Keratinocyte (primary cell): ENCODE data around the gene GDNF. TPM values are rescaled to one million over a fixed set of nuclear protein-coding genes. Genes with fewer than 3 reads are reported as not detected.

Source experiments
- DNase-seq: peaks from one replicate; pipeline ENCODE4 v3.0.0-alpha.2; 2011; ENCODE audit warnings: low read depth, missing footprints, low spot score
- FAIRE-seq: peaks from 2 replicates; lab custom pipeline; 2011; peaks lifted over from hg19 to GRCh38; lab: Jason Lieb, UNC
- H2AFZ ChIP-seq: 2 replicates; pipeline ENCODE4 v1.6.0; 2012; ENCODE audit warnings: low read length, control low read depth, inconsistent platforms; ENCODE audit not compliant: control insufficient read depth
- H3K27ac ChIP-seq: 2 replicates; pipeline ENCODE4 v1.5.1; 2011; ENCODE audit warnings: low read length; ENCODE audit not compliant: control insufficient read depth, insufficient read depth
- H3K27me3 ChIP-seq: 3 replicates; pipeline ENCODE4 v1.6.0; 2011; ENCODE audit warnings: low read length; ENCODE audit not compliant: control insufficient read depth, insufficient read depth; ENCODE audit errors: extremely low read depth
- H3K36me3 ChIP-seq, 2 experiments: 2 replicates in 1 of 2; 3 replicates in 1 of 2; pipeline ENCODE4 v1.5.1; 2011; ENCODE audit warnings: low read length in 2 of 2, mild to moderate bottlenecking in 1 of 2; ENCODE audit not compliant: control insufficient read depth in 2 of 2, insufficient read depth in 2 of 2; ENCODE audit errors: extremely low read depth in 1 of 2
- H3K4me1 ChIP-seq: 3 replicates; pipeline ENCODE4 v1.5.1; 2011; ENCODE audit warnings: low read length; ENCODE audit not compliant: control insufficient read depth, insufficient read depth; ENCODE audit errors: extremely low read depth
- H3K4me2 ChIP-seq: 3 replicates; pipeline ENCODE4 v1.6.0; 2011; ENCODE audit warnings: low read depth, low read length; ENCODE audit not compliant: control insufficient read depth, insufficient read depth; ENCODE audit errors: extremely low read depth
- H3K4me3 ChIP-seq, 3 experiments: fragments of 200-600 bp in 1 of 3; sonication (generic) in 1 of 3; 2 replicates in 2 of 3; 3 replicates in 1 of 3; pipeline ENCODE4 v1.5.1; 2011 to 2016; ENCODE audit warnings: low read length in 3 of 3, mild to moderate bottlenecking in 3 of 3, control low read depth in 2 of 3, inconsistent platforms in 1 of 3, low read depth in 1 of 3, mixed read lengths in 1 of 3, mixed run types in 1 of 3, moderate library complexity in 1 of 3; ENCODE audit not compliant: control insufficient read depth in 2 of 3, insufficient read depth in 2 of 3; ENCODE audit errors: extremely low read depth in 1 of 3
- H3K79me2 ChIP-seq: 2 replicates; pipeline ENCODE4 v1.6.0; 2012; ENCODE audit warnings: low read length; ENCODE audit not compliant: control insufficient read depth, insufficient read depth
- H3K9ac ChIP-seq: 3 replicates; pipeline ENCODE4 v1.6.0; 2011; ENCODE audit warnings: low read length; ENCODE audit not compliant: control insufficient read depth, insufficient read depth; ENCODE audit errors: extremely low read depth
- H3K9me1 ChIP-seq: 3 replicates; pipeline ENCODE4 v1.6.0; 2011; ENCODE audit warnings: low read length; ENCODE audit not compliant: control insufficient read depth, insufficient read depth; ENCODE audit errors: extremely low read depth
- H3K9me3 ChIP-seq: 2 replicates; pipeline ENCODE4 v1.5.1; 2012; ENCODE audit warnings: low read depth, low read length; ENCODE audit not compliant: control insufficient read depth
- H4K20me1 ChIP-seq: 3 replicates; pipeline ENCODE4 v1.6.0; 2011; ENCODE audit warnings: low read length; ENCODE audit not compliant: control insufficient read depth, insufficient read depth; ENCODE audit errors: extremely low read depth
- EZH2 ChIP-seq: IDR thresholded peaks from one replicate; pipeline ENCODE4 v1.6.1; 2012; ENCODE audit warnings: inconsistent platforms, mild to moderate bottlenecking, low read length, moderate library complexity
- dilution Hi-C: fragments of 300-500 bp; cut with MboI; formaldehyde crosslinking; loops from one replicate; pipeline ENCODE4 v1.7.0; 2020; ENCODE audit warnings: low sequenced_read_pairs; ENCODE audit not compliant: extremely low pct_ligation_motif_present
- polyA plus RNA-seq, 5 experiments: library from polyadenylated mRNA; depleted of rRNA in 3 of 5; stranded (reverse) in 3 of 5; stranded (forward) in 1 of 5; unstranded in 1 of 5; fragments of >200 nt; gene quantifications; 1 replicate in 1 of 5; 2 replicates in 3 of 5; 3 replicates in 1 of 5; pipeline versions ENCODE4 v1.2.1 to v1.2.3, GENCODE V29; 2011 to 2012; ENCODE audit warnings: missing spikeins in 2 of 5, low read depth in 1 of 5, low replicate concordance in 1 of 5
- TF ChIP-seq, protein P1 (sequence below), 3 experiments: IDR thresholded peaks in 1 of 3; conservative IDR thresholded peaks in 1 of 3; optimal IDR thresholded peaks in 1 of 3; 2 replicates in 2 of 3; 3 replicates in 1 of 3; pipeline versions ENCODE3 to v1.5.1; 2011; ENCODE audit warnings: low read length in 3 of 3, mild to moderate bottlenecking in 3 of 3, moderate library complexity in 2 of 3, control low read depth in 1 of 3, inconsistent platforms in 1 of 3; ENCODE audit not compliant: insufficient read depth in 2 of 3; ENCODE audit errors: extremely low read depth in 1 of 3

GDNF gene
- polyA plus RNA-seq, 1 donor (not counting 4 experiments of a cell fraction or from before 2014, with no cell fraction given): 2.4 TPM

DNA sequence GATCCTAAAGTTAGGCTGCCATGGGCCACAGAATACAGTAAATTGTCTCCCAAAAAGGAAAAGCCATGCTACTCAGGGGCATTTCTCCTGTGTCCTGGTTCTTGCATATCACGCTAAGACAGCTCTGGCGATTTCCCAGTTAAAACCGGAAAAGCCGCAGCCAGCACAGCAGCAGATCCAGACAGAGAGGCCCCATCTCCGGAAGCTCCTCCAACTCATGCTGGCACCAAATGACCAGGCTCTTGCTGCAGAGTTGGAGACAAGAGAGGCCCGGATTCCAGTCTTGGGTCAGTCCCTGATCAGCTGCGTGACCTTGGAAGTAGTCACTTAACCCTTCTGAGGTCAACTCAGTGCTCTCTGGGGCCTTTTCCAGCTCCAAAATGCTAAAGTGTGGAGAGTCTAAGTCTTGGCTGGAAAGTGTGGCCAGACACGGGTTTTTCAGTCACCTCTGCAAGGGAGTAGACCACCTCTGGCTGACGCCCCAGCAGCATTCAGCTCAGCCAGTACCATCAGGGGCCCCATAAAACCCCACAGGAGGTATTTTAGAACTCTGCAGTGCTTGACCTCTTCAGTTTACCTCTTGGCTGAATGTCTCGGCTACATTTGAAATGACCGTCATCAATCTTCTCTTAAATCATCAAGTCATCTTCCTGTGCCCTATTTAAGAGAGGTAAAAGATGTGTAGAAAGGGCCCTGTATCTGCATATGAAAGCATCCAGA lies 16.2 kb downstream of the GDNF start:
- dilution Hi-C loops: no loop called here

DNA sequence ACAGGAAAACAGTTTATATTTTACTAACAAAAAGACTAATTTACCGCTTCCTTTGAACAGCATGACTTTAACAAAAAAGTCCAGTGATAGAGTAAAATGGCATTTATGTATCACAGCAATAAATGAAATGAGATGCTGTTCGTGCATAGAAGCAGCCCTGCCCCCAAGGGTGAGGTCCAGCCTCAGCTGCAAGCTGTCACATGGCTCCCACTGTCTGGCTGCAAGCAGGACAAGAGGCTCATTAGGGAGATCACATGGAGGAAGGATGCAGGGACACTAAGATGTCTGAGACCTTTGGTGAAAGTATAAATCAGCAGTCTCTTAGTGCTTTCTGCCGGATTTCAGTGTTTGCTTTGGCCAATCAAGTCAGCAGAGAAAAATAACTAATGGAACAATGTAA lies 23.0 kb downstream of the GDNF start:
- Histone ChIP-seq H3K79me2 (no peaks in the 10 kb centered on the region), H3K4me1 (peaks cover 12% of the 10 kb centered on the region), H3K36me3 (peaks cover 0 to 9% of the 10 kb centered on the region in 2 experiments), H3K9me1 (no peaks in the 10 kb centered on the region), H3K4me3 (no peak overlapping the region), H3K27ac (no peak overlapping the region), H3K4me2 (no peak overlapping the region), H4K20me1 (no peaks in the 10 kb centered on the region), H3K27me3 (no peaks in the 10 kb centered on the region), H3K9ac (no peak overlapping the region), H2AFZ (no peak overlapping the region), H3K9me3 (no peaks in the 10 kb centered on the region)
- TF ChIP-seq, protein P1, sequence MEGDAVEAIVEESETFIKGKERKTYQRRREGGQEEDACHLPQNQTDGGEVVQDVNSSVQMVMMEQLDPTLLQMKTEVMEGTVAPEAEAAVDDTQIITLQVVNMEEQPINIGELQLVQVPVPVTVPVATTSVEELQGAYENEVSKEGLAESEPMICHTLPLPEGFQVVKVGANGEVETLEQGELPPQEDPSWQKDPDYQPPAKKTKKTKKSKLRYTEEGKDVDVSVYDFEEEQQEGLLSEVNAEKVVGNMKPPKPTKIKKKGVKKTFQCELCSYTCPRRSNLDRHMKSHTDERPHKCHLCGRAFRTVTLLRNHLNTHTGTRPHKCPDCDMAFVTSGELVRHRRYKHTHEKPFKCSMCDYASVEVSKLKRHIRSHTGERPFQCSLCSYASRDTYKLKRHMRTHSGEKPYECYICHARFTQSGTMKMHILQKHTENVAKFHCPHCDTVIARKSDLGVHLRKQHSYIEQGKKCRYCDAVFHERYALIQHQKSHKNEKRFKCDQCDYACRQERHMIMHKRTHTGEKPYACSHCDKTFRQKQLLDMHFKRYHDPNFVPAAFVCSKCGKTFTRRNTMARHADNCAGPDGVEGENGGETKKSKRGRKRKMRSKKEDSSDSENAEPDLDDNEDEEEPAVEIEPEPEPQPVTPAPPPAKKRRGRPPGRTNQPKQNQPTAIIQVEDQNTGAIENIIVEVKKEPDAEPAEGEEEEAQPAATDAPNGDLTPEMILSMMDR (optimal IDR thresholded peaks at IDR 0.05 in 1 of 3, IDR thresholded peaks at IDR 0.05 in 1 of 3, conservative IDR thresholded peaks at IDR 0.05 in 1 of 3; ENCODE audit: extremely low read depth in 1 of 3, insufficient read depth in 2 of 3, low read length in 3 of 3): no peak
- TF ChIP-seq EZH2: no peak
- dilution Hi-C loops: no loop called here
- DNase-seq (no peak), FAIRE-seq (no peak)

More for the DNA sequence above, 16.2 kb downstream of the GDNF start:
- no peak overlapping the region for H2AFZ ChIP-seq
- H3K4me3 ChIP-seq: no peak overlapping the region
- peaks cover 7% of the 10 kb centered on the region for H3K79me2 ChIP-seq
- no peaks in the 10 kb centered on the region for H4K20me1 ChIP-seq
- no peak for TF ChIP-seq EZH2
- TF ChIP-seq, protein P1 (optimal IDR thresholded peaks at IDR 0.05 in 1 of 3, IDR thresholded peaks at IDR 0.05 in 1 of 3, conservative IDR thresholded peaks at IDR 0.05 in 1 of 3; ENCODE audit: extremely low read depth in 1 of 3, insufficient read depth in 2 of 3, low read length in 3 of 3): no peak
- no peak overlapping the region for H3K27ac ChIP-seq
- H3K9me3 ChIP-seq: no peaks in the 10 kb centered on the region
- no peaks in the 10 kb centered on the region for H3K9me1 ChIP-seq
- FAIRE-seq: no peak
- peaks cover 0 to 5% of the 10 kb centered on the region in 2 experiments for H3K36me3 ChIP-seq
- H3K27me3 ChIP-seq: no peaks in the 10 kb centered on the region
- no peak overlapping the region for H3K4me2 ChIP-seq
- H3K4me1 ChIP-seq: no peaks in the 10 kb centered on the region
- DNase-seq: no peak
- no peak overlapping the region for H3K9ac ChIP-seq
